Adrenal gland (tissue), 12 donors: Measurements from ENCODE around the gene BRINP2. TPM values are rescaled to one million over a fixed set of nuclear protein-coding genes. Genes with fewer than 3 reads are reported as not detected.

ENCODE experiments used
- DNase-seq, 7 donors: peaks; one replicate each; pipeline ENCODE4 v3.0.0-alpha.2; 2019 to 2020
- H3K27ac ChIP-seq, 5 donors: fragments of 200-600 bp; sonication (generic) in 4 of 5; 1 replicate in 3 of 5; 2 replicates in 2 of 5; pipeline versions ENCODE4 v1.5.1 to v1.8.0; 2016 to 2020; ENCODE audit warnings: mild to moderate bottlenecking in 1 of 5
- H3K27me3 ChIP-seq: fragments of 200-600 bp; 2 replicates; pipeline ENCODE4 v1.8.0; 2021
- H3K36me3 ChIP-seq, 2 donors: fragments of 200-600 bp; replicated peaks in 1 of 2; 1 replicate in 1 of 2; 2 replicates in 1 of 2; pipeline versions ENCODE4 v1.5.1 to v1.8.0; 2018 to 2022
- H3K4me1 ChIP-seq, 2 donors: fragments of 200-600 bp; replicated peaks in 1 of 2; 1 replicate in 1 of 2; 2 replicates in 1 of 2; pipeline versions ENCODE4 v1.5.1 to v1.8.0; 2018 to 2021
- H3K4me3 ChIP-seq, 4 donors: fragments of 200-600 bp; sonication (generic) in 3 of 4; one replicate each; pipeline ENCODE4 v1.5.1; 2016 to 2018
- H3K9me3 ChIP-seq, 3 donors: fragments of 200-600 bp; sonication (generic) in 1 of 3; replicated peaks in 1 of 3; 1 replicate in 2 of 3; 2 replicates in 1 of 3; pipeline versions ENCODE4 v1.5.1 to v1.8.0; 2016 to 2021
- CTCF ChIP-seq, 6 experiments: fragments of 450-650 bp in 4 of 6; fragments of 200-600 bp in 2 of 6; sonication (generic) in 1 of 6; IDR thresholded peaks; 1 replicate in 5 of 6; 2 replicates in 1 of 6; pipeline versions ENCODE4 v1.5.1 to v1.8.0; 2016 to 2021; ENCODE audit warnings: antibody characterized with exemption in 6 of 6, mild to moderate bottlenecking in 2 of 6, moderate library complexity in 1 of 6
- POLR2A ChIP-seq, 2 donors: fragments of 450-650 bp; IDR thresholded peaks; one replicate each; pipeline ENCODE4 v1.6.1; 2017; ENCODE audit warnings: antibody characterized with exemption in 2 of 2, mild to moderate bottlenecking in 2 of 2, moderate library complexity in 1 of 2
- WGBS, 4 donors: extraction: QIAGEN DNeasy Blood & Tissue Kit in 2 of 4; methylation state at CpG; one replicate each; pipeline versions ENCODE4 v1.1.5 to v1.1.7; 2013 to 2017; 5-methylcytosine and 5-hydroxymethylcytosine counted together
- intact Hi-C, 2 donors: fragments of 100-400 bp; cut with DNase I; formaldehyde crosslinking; loops; one replicate each; pipeline versions ENCODE4 v1.14.1 to v1.15.0; 2022 to 2023
- polyA plus RNA-seq, 3 donors: library from polyadenylated mRNA; stranded (reverse); fragments of 200-250 nt in 2 of 3; fragments of 350-450 nt in 1 of 3; fragmentation: Illumina TruSeq in 1 of 3; extraction: RNeasy Lipid Tissue Mini Kit (QIAGEN cat#74804) in 1 of 3; gene quantifications; one replicate each; pipeline ENCODE4 v1.2.3, GENCODE V29; 2013 to 2014
- total RNA-seq, 9 donors: library from RNA; depleted of rRNA in 4 of 9; stranded (reverse); fragments of >200 nt in 4 of 9; fragments of 120-200 nt in 1 of 9; fragmentation: NEBNext Ultra II Directional in 1 of 9; extraction: Animal tissue kit (Norgen Biotek cat#: 25700) in 1 of 9; gene quantifications; one replicate each; pipeline versions ENCODE4 v1.1.0 to v1.2.4, GENCODE V29; 2013 to 2023
- donor health status: healthy with polysubstance abuse.
- donor health status: Bipolar disorder and iron deficiency.
- donor health status: DM: yes; HTN: yes; CAD: no.
- donor health status: DM: no; HTN: no; CAD: no.
- donor health status: DM: no; HTN: no; CAD: no.
- donor health status: DM: yes; HTN: yes; CAD: no.

The BRINP2 gene
- total and polyA plus RNA-seq, 12 donors: 5.6 to 28.2 (median 16.5) TPM

- Histone ChIP-seq H3K4me3 (no peak overlapping the region), H3K27me3 (no peaks in the 10 kb centered on the region), H3K9me3 (no peaks in the 10 kb centered on the region), H3K36me3 (no peaks in the 10 kb centered on the region), H3K4me1 (peaks cover 7 to 12% of the 10 kb centered on the region in 2 donors), H3K27ac (no peak overlapping the region)
- TF ChIP-seq CTCF (IDR thresholded peaks at IDR 0.05): no peak
- TF ChIP-seq POLR2A (IDR thresholded peaks at IDR 0.05): no peak
- intact Hi-C loops: no loop called here
- 80 to 93% (median 84%) methylated on average over 2 of the region's 2 CpGs for WGBS, 4 donors
- DNase-seq: no peak
Measured at GRCh38 chr1:177132141-177132540, 38.6 kb upstream of the BRINP2 start.

GRCh38 chr1:177133977-177134538 lies 36.7 kb upstream of the BRINP2 start:
- Histone ChIP-seq H3K27me3 (no peaks in the 10 kb centered on the region), H3K9me3 (no peaks in the 10 kb centered on the region), H3K4me3 (no peak overlapping the region), H3K36me3 (no peaks in the 10 kb centered on the region), H3K27ac (no peak overlapping the region), H3K4me1 (peaks cover 7 to 23% of the 10 kb centered on the region in 2 donors)
- DNase-seq: no peak
- no peak for TF ChIP-seq POLR2A (IDR thresholded peaks at IDR 0.05)
- TF ChIP-seq CTCF (IDR thresholded peaks at IDR 0.05): no peak
- intact Hi-C loops: no loop called here
- WGBS, 4 donors: 75 to 87% (median 87%) methylated on average over 4 of the region's 4 CpGs

GRCh38 chr1:177135250-177135649 lies 35.5 kb upstream of the BRINP2 start:
- no peak for DNase-seq
- H3K4me1 ChIP-seq: peaks cover 7 to 23% of the 10 kb centered on the region in 2 donors
- TF ChIP-seq CTCF (IDR thresholded peaks at IDR 0.05): no peak
- TF ChIP-seq POLR2A (IDR thresholded peaks at IDR 0.05): no peak
- H3K9me3 ChIP-seq: no peaks in the 10 kb centered on the region
- H3K4me3 ChIP-seq: no peak overlapping the region
- WGBS, 4 donors: 72 to 76% (median 74%) methylated on average over 4 of the region's 4 CpGs
- no peaks in the 10 kb centered on the region for H3K27me3 ChIP-seq
- no peak overlapping the region for H3K27ac ChIP-seq
- intact Hi-C loops: no loop called here
- H3K36me3 ChIP-seq: no peaks in the 10 kb centered on the region

GRCh38 chr1:177137814-177138213 lies 32.9 kb upstream of the BRINP2 start:
- TF ChIP-seq POLR2A (IDR thresholded peaks at IDR 0.05) (no peak), CTCF (IDR thresholded peaks at IDR 0.05) (no peak)
- H3K4me3 ChIP-seq: no peak overlapping the region
- H3K27ac ChIP-seq: no peak overlapping the region
- no peak for DNase-seq
- no peaks in the 10 kb centered on the region for H3K9me3 ChIP-seq
- H3K4me1 ChIP-seq: peaks cover 7 to 23% of the 10 kb centered on the region in 2 donors
- no peaks in the 10 kb centered on the region for H3K36me3 ChIP-seq
- H3K27me3 ChIP-seq: no peaks in the 10 kb centered on the region
- 44 to 62% (median 51%) methylated on average over 1 of the region's 1 CpG for WGBS, 4 donors
- intact Hi-C loops: no loop called here
